Adrenal gland (tissue), 12 donors: ENCODE data around the gene NUMA1. TPM values are rescaled to one million over a fixed set of nuclear protein-coding genes. Genes with fewer than 3 reads are reported as not detected.

Source experiments
- DNase-seq, 7 donors: peaks; one replicate each; pipeline ENCODE4 v3.0.0-alpha.2; 2019 to 2020
- H3K27ac ChIP-seq, 5 donors: fragments of 200-600 bp; sonication (generic) in 4 of 5; 1 replicate in 3 of 5; 2 replicates in 2 of 5; pipeline versions ENCODE4 v1.5.1 to v1.8.0; 2016 to 2020; ENCODE audit warnings: mild to moderate bottlenecking in 1 of 5
- H3K27me3 ChIP-seq: fragments of 200-600 bp; 2 replicates; pipeline ENCODE4 v1.8.0; 2021
- H3K36me3 ChIP-seq, 2 donors: fragments of 200-600 bp; replicated peaks in 1 of 2; 1 replicate in 1 of 2; 2 replicates in 1 of 2; pipeline versions ENCODE4 v1.5.1 to v1.8.0; 2018 to 2022
- H3K4me1 ChIP-seq, 2 donors: fragments of 200-600 bp; replicated peaks in 1 of 2; 1 replicate in 1 of 2; 2 replicates in 1 of 2; pipeline versions ENCODE4 v1.5.1 to v1.8.0; 2018 to 2021
- H3K4me3 ChIP-seq, 4 donors: fragments of 200-600 bp; sonication (generic) in 3 of 4; one replicate each; pipeline ENCODE4 v1.5.1; 2016 to 2018
- H3K9me3 ChIP-seq, 3 donors: fragments of 200-600 bp; sonication (generic) in 1 of 3; replicated peaks in 1 of 3; 1 replicate in 2 of 3; 2 replicates in 1 of 3; pipeline versions ENCODE4 v1.5.1 to v1.8.0; 2016 to 2021
- CTCF ChIP-seq, 6 experiments: fragments of 450-650 bp in 4 of 6; fragments of 200-600 bp in 2 of 6; sonication (generic) in 1 of 6; IDR thresholded peaks; 1 replicate in 5 of 6; 2 replicates in 1 of 6; pipeline versions ENCODE4 v1.5.1 to v1.8.0; 2016 to 2021; ENCODE audit warnings: antibody characterized with exemption in 6 of 6, mild to moderate bottlenecking in 2 of 6, moderate library complexity in 1 of 6
- POLR2A ChIP-seq, 2 donors: fragments of 450-650 bp; IDR thresholded peaks; one replicate each; pipeline ENCODE4 v1.6.1; 2017; ENCODE audit warnings: antibody characterized with exemption in 2 of 2, mild to moderate bottlenecking in 2 of 2, moderate library complexity in 1 of 2
- WGBS, 4 donors: extraction: QIAGEN DNeasy Blood & Tissue Kit in 2 of 4; methylation state at CpG; one replicate each; pipeline versions ENCODE4 v1.1.5 to v1.1.7; 2013 to 2017; 5-methylcytosine and 5-hydroxymethylcytosine counted together
- intact Hi-C, 2 donors: fragments of 100-400 bp; cut with DNase I; formaldehyde crosslinking; loops; one replicate each; pipeline versions ENCODE4 v1.14.1 to v1.15.0; 2022 to 2023
- polyA plus RNA-seq, 3 donors: library from polyadenylated mRNA; stranded (reverse); fragments of 200-250 nt in 2 of 3; fragments of 350-450 nt in 1 of 3; fragmentation: Illumina TruSeq in 1 of 3; extraction: RNeasy Lipid Tissue Mini Kit (QIAGEN cat#74804) in 1 of 3; gene quantifications; one replicate each; pipeline ENCODE4 v1.2.3, GENCODE V29; 2013 to 2014
- total RNA-seq, 9 donors: library from RNA; depleted of rRNA in 4 of 9; stranded (reverse); fragments of >200 nt in 4 of 9; fragments of 120-200 nt in 1 of 9; fragmentation: NEBNext Ultra II Directional in 1 of 9; extraction: Animal tissue kit (Norgen Biotek cat#: 25700) in 1 of 9; gene quantifications; one replicate each; pipeline versions ENCODE4 v1.1.0 to v1.2.4, GENCODE V29; 2013 to 2023
- donor health status: healthy with polysubstance abuse.
- donor health status: Bipolar disorder and iron deficiency.
- donor health status: DM: yes; HTN: yes; CAD: no.
- donor health status: DM: no; HTN: no; CAD: no.
- donor health status: DM: no; HTN: no; CAD: no.
- donor health status: DM: yes; HTN: yes; CAD: no.

Gene NUMA1
- total and polyA plus RNA-seq, 12 donors, result 86.7 to 677 (median 274) TPM

- Histone ChIP-seq H3K9me3 (no peaks in the 10 kb centered on the region), H3K27ac (peak overlapping the region in 4 of 5 donors; percentile 83 to 95 (median 92)), H3K4me3 (peak overlapping the region in 3 of 4 donors; percentile 58 to 91 (median 91)), H3K27me3 (no peaks in the 10 kb centered on the region), H3K4me1 (peaks cover 35 to 41% of the 10 kb centered on the region in 2 donors), H3K36me3 (peaks cover 0 to 22% of the 10 kb centered on the region in 2 donors)
- intact Hi-C loops, result loop anchor here in 1 of 2 donors (10.0 kb wide), 1 partner anchor 333 kb away; the partner anchor contains the start of gene CLPB
- DNase-seq, result no peak
- TF ChIP-seq POLR2A (IDR thresholded peaks at IDR 0.05), result no peak
- WGBS, 4 donors, result 33 to 43% (median 40%) methylated on average over 4 of the region's 4 CpGs
These were observed 21.8 kb upstream of the NUMA1 start for GRCh38 chr11:72102162-72102561.

GRCh38 chr11:72100462-72100861, 20.1 kb upstream of the NUMA1 start:
- H3K4me1 ChIP-seq, result peaks cover 35 to 41% of the 10 kb centered on the region in 2 donors
- no peak for DNase-seq
- no peaks in the 10 kb centered on the region for H3K9me3 ChIP-seq
- WGBS, 4 donors, result 71 to 100% (median 93%) methylated on average over 1 of the region's 1 CpG
- intact Hi-C loops, result loop anchor here in 1 of 2 donors (10.0 kb wide), 1 partner anchor 334 kb away; the partner anchor contains the start of gene CLPB
- no peaks in the 10 kb centered on the region for H3K27me3 ChIP-seq
- TF ChIP-seq CTCF (IDR thresholded peaks at IDR 0.05) (no peak), POLR2A (IDR thresholded peaks at IDR 0.05) (no peak)
- no peak overlapping the region for H3K4me3 ChIP-seq
- H3K27ac ChIP-seq, result peak overlapping the region in 1 of 5 donors; percentile 62
- peaks cover 0 to 27% of the 10 kb centered on the region in 2 donors for H3K36me3 ChIP-seq

GRCh38 chr11:72100009-72100408, 19.7 kb upstream of the NUMA1 start:
- Histone ChIP-seq H3K4me1 (peaks cover 35 to 41% of the 10 kb centered on the region in 2 donors), H3K36me3 (peaks cover 0 to 27% of the 10 kb centered on the region in 2 donors), H3K4me3 (no peak overlapping the region), H3K27me3 (no peaks in the 10 kb centered on the region), H3K9me3 (no peaks in the 10 kb centered on the region), H3K27ac (peak overlapping the region in 1 of 5 donors; percentile 62)
- intact Hi-C loops, result loop anchor here in 1 of 2 donors (10.0 kb wide), 1 partner anchor 335 kb away; the partner anchor contains the start of gene CLPB
- no peak for DNase-seq
- TF ChIP-seq CTCF (IDR thresholded peaks at IDR 0.05) (no peak), POLR2A (IDR thresholded peaks at IDR 0.05) (no peak)
- 62 to 83% (median 75%) methylated on average over 1 to 3 of the region's 3 CpGs for WGBS, 4 donors

GRCh38 chr11:72098741-72099140, 18.4 kb upstream of the NUMA1 start:
- Histone ChIP-seq H3K27me3 (no peaks in the 10 kb centered on the region), H3K36me3 (peaks cover 0 to 40% of the 10 kb centered on the region in 2 donors), H3K4me3 (no peak overlapping the region), H3K9me3 (no peaks in the 10 kb centered on the region), H3K27ac (no peak overlapping the region), H3K4me1 (peaks cover 32 to 39% of the 10 kb centered on the region in 2 donors)
- 84 to 100% (median 94%) methylated on average over 3 of the region's 3 CpGs for WGBS, 4 donors
- no peak for DNase-seq
- TF ChIP-seq CTCF (IDR thresholded peaks at IDR 0.05), result no peak
- TF ChIP-seq POLR2A (IDR thresholded peaks at IDR 0.05), result no peak
- intact Hi-C loops, result loop anchor here in 1 of 2 donors (5.0 kb wide), 1 partner anchor 76 kb away; no protein-coding TSS in a partner anchor

GRCh38 chr11:72091292-72091691, 10.9 kb upstream of the NUMA1 start:
- Histone ChIP-seq H3K27ac (peak overlapping the region in 2 of 5 donors; percentile 50 to 67), H3K27me3 (no peaks in the 10 kb centered on the region), H3K4me3 (no peak overlapping the region), H3K4me1 (peaks cover 4 to 27% of the 10 kb centered on the region in 2 donors), H3K9me3 (no peaks in the 10 kb centered on the region), H3K36me3 (peaks cover 0 to 33% of the 10 kb centered on the region in 2 donors)
- peak; percentile 78 to 91 (median 83) for DNase-seq
- intact Hi-C loops, result loop anchor here in 1 of 2 donors (5.0 kb wide), 1 partner anchor 64 kb away; no protein-coding TSS in a partner anchor
- peak; percentile 70 to 98 (median 92) for TF ChIP-seq CTCF (IDR thresholded peaks at IDR 0.05)
- TF ChIP-seq POLR2A (IDR thresholded peaks at IDR 0.05), result no peak
- WGBS, 4 donors, result 25 to 36% (median 29%) methylated on average over 4 of the region's 4 CpGs
